HG03469 (cell line): ENCODE data around the gene ERMP1.
"Not testable (repeated sequence)": the region's sequence is repeated elsewhere in the genome, so short reads cannot be mapped to it uniquely, and the experiment has no call there.

Experiments
- ATAC-seq: cut with Tn5 transposase; IDR thresholded peaks from one replicate; pipeline ENCODE4 v1.9.1; 2021; ENCODE audit warnings: mild to moderate bottlenecking, moderate library complexity, moderate number of reproducible peaks; ENCODE audit not compliant: unreplicated experiment

Gene ERMP1

DNA sequence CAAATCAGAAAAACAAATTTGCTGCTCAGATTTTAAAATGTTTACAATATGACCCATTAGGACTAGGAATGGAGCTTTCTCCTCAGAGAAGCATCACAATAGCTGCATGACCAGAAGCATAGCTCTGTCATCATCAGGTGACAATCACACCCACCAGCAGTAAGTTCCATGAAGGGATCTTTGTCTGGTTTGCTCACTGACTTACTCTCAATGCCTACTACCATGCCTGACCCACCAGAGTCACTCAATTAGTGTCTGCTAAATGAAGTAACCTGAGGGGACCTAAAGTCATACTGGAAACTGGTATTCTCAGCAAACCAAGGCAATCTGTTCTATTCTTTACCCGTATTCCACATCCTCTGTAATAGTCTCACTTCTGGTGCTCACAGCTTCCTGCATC lies 7.7 kb downstream of the ERMP1 start:
- ATAC-seq = no peak

DNA sequence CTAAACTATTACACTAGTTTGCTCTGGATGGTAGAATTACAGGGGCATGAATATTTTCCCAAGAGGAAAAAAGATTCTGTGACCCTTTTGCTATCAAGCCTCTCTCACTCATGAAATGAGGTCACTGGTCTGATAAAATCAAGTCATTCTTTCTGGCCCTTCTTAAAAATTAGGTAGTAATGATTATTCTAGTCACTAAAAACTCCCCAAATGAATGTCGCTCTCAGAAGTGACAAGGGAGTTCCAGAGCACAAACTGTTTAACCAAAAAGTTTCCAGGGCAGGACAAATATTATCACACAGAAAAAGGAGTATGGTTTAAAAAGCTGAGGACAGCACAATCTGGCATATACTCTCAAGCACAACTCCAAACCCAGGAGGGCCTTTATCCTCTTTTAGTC lies 12.5 kb downstream of the ERMP1 start:
- ATAC-seq = no peak

DNA sequence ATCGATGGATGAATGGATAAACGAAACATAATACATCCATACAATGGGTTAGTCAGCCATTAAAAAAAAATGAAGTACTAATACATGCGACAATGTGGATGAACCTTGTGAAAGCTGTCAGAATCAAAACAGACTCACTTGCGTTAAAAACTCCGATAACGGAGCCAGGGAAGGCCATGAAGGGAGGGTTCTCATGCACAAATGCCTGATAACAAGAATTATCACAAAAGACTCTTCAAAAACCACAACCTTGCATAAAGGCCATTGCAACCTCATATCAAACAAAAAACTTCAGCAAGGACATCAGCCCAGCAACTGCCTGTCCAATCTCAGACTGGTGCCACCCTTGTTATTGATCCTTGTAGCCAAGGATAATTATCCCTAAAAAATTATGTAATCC lies 13.7 kb downstream of the ERMP1 start:
- ATAC-seq = no peak

DNA sequence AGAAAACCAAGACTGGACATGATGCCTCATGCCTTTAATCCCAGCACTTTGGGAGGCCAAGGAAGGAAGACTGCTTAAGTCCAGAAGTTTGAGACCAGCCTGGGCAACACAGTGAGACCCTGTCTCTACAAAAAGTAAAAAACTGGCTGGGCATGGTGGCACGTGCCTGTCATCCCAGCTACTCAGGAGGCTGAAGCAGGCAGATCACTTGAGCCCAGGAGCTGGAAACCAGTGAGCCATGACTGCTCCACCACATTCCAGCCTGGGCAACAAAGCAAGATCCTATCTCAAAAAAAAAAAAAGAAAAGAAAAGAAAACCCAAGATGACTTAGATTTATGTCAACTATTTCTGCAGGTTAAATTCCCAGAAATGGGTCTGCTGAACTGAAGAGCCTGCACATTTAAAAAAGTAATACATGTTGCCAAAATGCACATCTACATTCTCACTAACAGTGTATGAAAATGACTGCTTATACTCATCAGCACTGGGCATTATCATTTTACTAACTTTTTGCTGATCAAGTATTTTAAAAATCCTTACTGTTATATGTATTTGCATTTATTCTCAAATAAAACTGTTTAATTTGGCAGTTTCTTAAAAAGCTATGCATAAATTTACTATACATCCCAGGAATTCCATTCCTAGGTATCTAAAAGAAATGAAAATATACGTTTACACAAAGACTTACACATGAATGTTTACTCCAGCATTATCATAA lies 14.3 kb downstream of the ERMP1 start:
- ATAC-seq = no peak

DNA sequence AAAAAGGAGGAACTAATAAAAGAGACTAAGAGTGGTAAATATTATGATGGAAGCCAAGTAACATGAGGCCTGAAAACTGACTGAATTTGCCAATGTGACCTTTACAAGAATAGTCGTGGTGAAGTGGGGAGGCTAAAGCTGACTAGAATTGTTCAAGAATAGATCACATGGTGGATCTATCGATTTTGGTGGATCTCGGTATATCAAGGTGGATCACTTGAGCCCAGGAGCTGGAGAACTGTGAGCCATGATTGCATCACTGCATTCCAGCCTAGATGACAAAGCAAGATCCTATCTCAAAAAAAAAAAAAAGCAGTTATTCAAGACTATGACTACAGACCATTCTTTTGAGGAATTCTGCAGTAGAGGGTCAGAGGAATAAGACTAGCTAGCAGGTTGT lies 15.1 kb downstream of the ERMP1 start:
- no peak for ATAC-seq

DNA sequence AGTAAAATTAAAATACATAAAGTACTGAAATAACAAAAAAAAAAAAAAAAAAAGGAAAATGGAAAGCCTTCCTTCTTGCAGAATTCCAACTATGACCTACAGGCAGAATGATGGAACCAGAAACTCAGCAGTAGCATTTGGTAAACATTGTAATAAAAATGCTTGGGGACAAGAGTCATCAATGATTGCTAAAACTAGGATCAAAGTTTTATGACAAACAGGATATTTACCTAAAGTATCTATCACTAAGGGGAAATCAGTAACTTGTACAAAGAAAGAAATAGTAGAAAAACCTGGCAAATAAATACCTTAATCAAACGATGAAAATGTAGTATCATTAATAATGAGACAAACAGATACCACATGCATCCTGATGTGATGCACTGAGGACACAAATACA lies 17.5 kb downstream of the ERMP1 start:
- ATAC-seq = no peak

DNA sequence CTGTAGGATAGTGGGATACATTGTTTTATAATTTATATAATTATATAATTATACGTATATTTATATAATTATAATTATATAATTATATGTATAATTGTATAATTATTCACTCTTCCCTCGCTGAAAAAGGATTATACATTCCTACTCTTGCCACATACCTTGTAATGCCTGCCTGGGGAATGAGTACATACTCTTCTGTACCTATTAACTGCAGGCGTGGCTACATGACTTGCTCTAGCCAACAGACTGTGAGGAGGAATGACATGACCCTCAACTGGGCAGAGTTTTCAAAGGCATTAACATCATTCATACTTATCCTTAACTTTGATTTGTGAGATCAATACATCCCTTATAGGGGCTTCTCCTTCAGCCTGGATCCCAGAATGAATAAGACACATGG lies 19.1 kb downstream of the ERMP1 start:
- ATAC-seq = no peak

DNA sequence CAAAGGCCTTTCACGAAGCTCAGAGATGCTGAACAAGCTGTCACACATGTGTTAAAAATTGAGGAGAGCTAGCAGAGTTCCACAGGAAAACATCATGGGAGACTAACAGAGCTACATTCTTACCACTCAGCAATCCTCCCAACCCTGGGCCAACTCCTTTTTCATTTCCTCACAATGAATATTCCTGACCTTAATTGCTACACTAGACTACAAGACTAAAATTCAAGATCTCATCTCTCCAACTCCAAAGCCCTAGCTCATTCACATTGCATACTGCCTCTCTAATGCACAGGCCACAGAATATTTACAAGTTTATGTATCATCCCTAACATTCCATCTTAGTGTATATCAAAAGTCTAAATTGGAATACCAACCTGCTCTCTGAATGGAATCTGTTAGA lies 21.2 kb downstream of the ERMP1 start:
- ATAC-seq = no peak

DNA sequence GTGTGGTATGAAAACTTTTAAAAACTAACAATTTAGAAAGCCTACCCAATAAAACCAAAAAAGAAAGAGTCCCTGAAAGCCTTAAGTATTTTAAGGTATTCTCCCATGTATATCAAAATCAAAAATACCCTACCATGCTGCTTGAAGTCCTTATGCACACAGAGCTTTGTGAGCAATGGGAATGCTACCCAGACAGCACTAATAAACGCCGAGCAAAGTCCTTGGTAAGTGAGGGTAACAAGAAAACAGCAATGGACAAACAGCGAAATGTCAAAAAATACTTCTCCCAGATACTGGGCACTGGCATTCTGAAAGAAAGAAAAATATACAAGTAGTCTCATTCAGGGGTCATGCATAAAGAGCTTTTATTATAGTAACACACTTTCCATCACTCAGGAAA lies 27.4 kb downstream of the ERMP1 start:
- ATAC-seq = no peak

DNA sequence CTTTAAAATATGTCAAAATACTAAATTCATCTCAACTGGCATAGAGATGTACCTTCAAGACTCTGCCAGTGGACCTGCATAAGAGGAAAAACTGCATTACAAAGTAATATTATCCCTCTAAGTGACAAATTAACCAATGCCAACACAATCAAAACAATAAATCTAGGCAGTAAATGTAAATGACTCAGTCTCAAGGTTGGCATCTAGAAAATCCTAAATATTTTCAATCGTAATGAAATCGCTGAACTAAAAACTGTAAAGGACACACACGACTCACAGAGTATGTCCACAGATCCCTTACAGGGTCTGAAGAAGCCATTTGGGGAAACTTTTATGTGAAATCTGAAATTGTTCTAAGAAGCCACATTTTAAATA lies 31.2 kb downstream of the ERMP1 start:
- ATAC-seq = no peak

DNA sequence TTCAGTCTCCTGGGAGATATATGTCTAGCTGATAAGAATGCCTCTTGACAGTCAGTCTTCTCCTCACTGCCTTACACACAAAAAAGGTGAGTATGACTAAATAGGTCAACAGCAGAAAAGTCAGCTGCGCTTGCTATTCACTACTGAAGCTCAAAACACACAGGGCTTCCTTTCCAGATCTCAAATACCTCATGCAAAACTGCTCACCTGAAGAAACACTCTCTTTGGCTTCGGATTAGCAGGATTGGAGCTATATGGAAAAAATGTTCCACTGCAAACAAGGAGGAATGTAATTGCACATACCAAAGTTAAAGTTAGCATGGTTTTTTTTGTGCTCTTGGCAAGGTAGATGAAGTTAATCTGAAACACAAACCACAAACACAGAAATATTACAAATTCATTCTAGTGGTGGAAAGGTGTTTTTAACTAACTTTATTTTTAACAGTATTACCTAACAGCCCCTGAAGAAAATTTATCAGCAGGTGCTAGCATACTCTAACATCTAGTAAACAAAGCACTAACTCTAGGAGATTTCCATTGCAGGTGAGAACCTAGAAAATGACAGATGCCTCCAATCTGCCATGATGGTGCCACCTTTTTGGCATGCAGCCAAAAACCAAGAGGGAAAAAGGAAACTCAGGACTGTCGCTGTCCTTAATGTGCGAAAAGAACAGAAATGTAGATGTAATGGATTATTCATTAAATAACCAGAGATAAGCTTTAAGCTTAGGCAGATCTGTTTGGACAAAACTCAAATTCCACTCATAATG lies 31.8 kb downstream of the ERMP1 start:
- no peak for ATAC-seq

DNA sequence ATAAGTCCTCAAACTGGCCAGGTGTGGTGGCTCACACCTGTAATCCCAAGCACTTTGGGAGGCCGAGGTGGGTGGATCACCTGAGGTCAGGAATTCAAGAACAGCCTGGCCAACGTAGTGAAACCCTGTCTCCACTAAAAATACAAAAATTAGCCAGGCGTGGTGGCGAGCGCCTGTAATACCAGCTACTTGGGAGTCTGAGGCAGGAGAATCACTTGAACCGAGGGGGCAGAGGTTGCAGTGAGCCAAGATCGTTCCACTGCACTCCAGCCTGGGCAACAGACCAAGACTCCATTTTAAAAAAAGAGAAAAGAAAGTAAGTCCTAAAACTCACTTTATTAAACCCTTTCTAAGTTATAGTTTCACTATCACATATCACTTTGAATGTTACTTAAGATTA lies 32.5 kb downstream of the ERMP1 start:
- ATAC-seq = not testable (repeated sequence)

DNA sequence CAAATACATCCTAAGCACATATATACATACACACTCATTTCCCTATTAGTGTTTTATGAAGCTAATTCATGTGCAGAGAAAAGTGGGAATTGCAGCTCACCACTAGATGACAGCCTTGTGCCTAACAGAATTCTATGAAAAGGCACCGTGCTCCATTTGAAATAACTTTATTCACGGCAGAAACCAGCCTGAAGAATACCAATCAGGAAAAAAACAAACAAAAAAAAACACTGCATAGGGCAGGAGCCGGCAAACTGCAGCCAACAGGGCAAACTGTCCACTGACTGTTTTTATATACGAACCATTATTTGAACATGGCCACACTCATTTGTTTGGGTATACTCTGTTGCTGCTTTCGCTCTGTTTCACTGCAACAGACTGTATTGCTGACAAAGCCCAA lies 33.6 kb downstream of the ERMP1 start:
- no peak for ATAC-seq

DNA sequence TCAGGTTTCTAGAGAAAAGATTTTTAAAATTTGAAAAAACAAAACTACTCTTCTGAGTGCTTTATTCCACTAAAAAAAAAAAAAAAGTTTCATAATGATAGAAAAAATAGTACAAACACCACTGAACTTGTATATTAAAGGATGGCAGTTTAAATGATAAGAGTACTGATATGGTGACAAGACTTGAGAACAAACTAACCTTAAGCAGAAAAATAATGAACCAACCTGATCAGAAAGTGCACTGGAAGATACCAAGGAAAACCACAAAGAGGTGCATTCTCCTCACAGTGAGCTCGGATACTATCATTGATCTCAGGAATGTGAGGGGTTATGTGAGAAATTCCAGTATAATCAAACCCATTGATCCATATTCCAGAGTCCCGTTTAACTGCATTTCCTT lies 34.3 kb downstream of the ERMP1 start:
- no peak for ATAC-seq

DNA sequence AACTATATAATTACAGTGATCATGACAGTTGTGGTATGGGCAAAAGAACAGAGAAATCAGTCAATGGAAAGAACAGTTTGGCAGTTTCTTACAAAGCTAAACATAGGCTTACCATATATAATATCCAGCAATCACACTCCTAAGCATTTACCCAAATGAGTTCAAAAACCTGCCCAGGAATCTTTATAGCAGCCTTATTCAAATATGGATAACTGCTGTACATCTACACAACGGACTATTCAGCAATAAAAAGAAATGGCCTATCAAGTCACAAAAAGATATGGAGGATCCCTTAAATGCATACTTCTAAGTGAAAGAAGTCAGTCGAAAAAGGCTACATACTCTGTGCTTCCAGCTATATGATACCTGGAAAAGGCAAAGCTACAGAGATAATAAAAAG lies 36.6 kb downstream of the ERMP1 start:
- no peak for ATAC-seq

DNA sequence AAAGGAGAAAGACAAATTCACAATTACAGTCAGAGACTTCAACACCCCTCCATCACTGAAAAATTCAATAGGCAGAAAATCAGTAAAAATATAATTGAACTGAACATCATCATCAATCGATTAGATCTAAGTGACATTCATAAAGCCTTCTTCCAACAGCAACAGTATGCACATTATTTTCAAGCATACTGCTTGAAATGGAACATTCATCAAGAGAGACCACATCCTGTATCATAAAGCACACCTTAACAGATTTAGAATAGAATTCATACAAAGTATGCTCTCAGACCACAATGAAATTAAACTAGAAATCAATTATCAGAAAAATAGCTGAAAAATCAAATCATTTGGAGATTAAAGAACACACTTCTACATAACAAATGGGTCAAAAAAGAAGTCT lies 39.1 kb downstream of the ERMP1 start:
- no peak for ATAC-seq

DNA sequence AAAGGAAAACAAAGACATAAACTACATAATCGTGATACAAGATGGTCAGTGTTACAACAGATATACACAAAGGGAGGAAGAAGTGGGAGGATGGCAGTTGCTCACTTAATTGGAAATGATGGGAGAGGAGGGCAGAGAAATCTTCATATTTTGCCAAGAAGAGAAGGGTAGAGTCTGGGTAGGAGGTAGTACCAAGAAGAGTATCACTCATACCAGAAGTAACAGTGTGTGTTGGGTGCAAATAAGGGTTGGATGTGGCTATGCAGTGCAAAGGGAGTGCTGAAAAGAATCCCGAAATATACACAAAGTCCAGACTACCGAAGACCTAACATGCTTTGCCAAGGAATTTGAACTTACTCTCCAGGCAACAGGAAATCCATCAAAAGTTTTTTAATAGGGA lies 41.0 kb downstream of the ERMP1 start:
- ATAC-seq = no peak

DNA sequence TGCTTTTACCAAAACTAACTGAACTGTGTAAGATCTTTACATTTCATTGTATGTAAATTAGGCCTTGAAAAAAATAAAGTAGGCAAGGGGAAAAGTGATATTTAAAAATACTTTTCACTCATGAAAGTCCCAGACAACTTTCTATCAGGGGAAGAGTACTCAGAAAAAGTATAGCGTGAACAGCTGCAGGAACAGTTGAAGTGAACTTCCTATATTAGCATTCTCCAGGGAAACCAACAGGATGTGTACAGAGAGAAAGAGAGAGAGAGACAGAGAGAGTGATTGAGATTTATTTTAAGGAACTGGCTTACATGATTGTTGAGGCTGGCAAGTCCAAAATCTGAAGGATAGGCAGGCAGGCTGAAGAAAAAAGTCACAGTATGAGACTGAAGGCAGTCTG lies 42.0 kb downstream of the ERMP1 start:
- no peak for ATAC-seq

DNA sequence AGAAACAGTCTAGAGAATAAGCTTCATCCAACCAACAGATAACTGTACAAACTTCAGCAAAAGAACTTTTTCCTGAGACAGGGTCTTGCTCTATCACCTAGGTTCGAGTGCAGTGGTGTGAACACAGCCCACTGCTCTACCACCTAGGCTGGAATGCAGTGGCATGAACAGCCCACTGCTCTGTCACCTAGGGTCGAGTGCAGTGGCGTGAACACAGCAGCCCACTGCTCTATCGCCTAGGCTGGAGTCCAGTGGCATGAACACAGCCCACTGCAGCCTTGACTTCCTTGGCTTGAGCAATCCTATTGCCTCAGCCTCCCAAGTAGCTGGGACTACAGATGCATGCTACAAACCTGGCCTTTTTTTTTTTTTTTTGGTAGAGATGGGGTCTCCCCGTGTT lies 43.4 kb downstream of the ERMP1 start:
- ATAC-seq = no peak

DNA sequence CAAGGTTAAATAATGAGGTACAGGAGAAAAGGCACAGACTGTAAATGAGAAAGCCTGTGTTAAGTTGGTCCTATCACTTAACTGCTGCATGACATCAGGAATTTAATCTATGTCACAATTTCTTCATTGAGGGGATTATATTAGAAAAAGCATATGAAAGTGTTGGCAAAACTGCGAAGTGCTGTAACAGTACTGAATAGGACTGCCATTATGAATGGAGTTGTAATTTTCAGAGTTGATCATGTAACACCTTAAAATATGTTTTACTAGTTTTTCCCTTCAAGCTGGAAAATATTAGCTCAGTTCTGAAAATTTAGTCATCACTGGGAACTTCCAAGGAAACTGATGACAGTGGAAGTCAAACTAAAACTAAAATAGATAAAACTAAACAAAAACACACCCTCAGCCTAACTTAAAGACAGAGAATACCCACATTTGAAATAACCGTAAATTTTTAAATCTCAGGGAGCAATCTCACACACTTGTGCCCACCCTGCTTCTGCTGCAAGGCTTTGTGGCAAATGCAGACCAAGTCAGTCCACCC lies 45.1 kb downstream of the ERMP1 start:
- no peak for ATAC-seq

DNA sequence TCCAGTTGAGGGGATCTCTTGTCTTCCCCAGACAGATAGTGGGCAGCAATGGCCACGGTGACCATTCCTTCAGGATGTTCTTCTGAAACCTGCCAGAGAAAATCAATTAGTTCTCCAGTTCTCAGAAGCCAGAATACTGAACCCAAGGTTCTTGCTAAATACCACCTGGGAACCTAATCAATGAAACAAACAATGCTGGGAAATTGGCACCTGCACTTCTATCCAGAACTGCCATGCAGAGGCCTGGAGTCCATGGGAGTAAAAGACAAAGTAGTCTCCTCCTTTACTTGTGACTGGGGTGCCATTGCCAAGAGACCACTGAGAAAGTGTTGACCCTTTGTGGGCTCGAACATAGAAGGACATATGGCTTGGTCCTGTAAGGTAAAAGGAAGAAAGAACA lies 45.7 kb downstream of the ERMP1 start:
- ATAC-seq = no peak

DNA sequence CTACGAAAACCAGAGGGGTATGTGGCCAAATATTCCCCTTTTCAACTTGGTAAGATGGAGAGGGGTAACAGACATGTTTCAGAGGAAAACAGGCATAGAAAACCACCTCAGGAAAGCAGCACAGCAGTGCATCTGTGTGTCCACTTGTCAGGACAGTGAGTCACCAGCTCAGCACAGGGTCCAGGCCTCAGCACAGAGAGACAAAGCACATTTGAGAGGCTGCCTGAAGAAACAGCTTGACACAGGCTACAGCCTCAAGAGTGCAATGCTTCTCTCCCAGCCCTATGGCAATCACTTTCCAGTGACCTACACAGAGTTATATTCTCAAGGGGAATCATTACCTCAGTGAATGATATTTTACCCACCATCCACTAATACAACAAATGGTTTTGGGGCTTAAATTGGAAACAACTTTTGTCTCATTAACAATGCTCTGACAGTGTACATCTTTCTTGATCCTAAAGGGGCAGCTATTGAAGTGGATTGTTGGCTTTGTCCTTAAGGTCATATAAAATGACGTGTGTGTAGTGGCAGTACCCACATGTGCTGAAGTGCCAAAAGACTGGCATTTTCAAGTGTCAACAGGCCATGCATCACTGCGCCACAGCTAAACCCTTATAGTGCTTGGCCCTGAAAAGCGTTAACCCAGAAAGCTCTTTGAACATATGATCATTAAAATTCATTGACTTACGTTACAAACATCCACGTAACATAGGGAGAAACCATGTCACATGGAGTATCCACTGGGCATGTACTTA lies 46.4 kb downstream of the ERMP1 start:
- ATAC-seq = no peak
